OCI-M2 (cell line): Measurements from ENCODE around the gene DHTKD1.
"Not testable (repeated sequence)": the region's sequence is repeated elsewhere in the genome, so short reads cannot be mapped to it uniquely, and the experiment has no call there.

ENCODE experiments used
- DNase-seq: peaks from one replicate; lab custom pipeline; 2025; ENCODE audit not compliant: unreplicated experiment; lab: John Stamatoyannopoulos, UW

DHTKD1 gene

DNA sequence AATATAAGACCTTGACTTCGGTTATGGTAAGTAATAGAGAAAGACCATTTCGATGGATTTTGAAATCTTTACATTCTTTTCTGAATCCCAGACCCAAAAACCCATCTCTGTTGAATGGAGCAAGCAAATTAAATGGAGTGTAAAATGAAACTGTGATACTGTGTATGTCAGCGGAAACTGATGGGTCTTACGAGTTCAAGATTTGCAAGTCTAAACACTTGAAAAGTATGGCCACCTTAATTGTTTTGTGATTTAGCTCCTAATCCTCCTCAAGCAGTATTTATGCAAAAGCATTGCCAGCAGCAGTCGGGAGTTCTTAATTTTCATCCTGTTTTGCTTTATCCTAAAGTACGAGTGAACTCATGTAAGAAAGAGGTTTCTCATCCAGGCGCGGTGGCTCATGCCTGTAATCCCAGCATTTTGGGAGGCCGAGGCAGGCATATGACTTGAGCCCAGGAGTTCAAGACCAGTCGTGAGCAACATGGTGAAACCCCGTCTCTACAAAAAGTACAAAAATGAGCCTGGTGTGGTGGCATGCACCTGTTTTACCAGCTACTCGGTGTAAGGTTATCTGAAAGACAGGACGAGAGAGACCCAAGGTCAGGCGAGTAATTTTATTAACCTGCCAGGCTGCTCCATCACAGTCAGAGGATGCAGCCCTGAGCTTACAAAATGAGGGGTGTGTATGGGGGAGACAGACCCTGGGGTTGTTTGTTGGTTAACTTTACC, 5.8 kb upstream of the DHTKD1 start:
- DNase-seq = no peak

DNA sequence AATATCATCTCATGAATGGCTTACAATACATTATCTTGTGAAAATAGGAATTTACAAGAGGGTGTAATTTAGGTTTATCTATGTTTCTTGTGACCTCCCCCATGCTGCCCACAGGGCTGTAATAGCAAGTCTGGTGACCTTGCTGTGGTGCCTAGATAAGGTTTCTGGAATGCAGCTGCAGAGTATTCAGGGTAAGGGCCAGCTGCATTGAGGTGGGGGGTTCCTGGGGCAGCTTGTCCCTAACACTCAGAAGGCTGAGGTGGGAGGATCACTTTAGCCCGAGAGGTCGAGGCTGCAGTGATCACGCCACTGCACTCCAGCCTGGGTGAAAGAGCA, 5.3 kb upstream of the DHTKD1 start:
- peak; percentile 24 for DNase-seq

DNA sequence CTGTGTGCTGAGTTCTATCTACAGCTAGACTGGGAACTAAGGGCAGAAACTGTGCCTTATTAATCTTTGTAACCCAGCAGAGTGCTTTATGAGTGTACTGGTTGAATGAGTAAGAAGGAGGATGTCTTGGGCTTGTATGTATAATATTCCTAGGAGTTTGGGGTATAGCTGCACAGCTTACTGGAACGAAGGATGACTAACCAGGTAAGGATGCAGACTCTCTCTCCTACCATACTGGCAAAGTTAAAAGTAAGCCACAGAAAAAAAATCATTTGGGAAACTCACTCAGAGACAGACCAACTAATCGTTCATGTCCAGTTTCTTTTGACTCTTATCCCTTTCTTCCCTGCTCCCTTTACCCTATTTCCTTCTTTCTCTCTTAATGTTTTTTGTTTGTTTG, 1.4 kb upstream of the DHTKD1 start:
- no peak for DNase-seq

DNA sequence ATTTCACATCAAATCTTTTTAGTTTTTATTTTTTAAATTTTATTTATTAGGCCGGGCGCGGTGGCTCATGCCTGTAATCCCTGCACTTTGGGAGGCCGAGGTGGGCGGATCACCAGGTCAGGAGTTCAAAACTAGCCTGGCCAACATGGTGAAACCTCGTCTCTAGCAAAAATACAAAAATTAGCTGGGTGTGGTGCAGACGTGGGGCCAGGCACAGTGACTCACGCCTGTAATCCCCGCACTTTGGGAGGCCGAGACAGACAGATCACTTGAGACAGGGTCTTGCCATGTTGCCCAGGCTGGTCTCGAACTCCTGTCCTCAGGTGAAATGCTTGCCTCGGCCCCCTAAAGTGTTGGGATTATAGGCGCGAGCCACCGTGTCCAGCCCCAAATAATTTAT, 2.7 kb downstream of the DHTKD1 start:
- DNase-seq = not testable (repeated sequence)

DNA sequence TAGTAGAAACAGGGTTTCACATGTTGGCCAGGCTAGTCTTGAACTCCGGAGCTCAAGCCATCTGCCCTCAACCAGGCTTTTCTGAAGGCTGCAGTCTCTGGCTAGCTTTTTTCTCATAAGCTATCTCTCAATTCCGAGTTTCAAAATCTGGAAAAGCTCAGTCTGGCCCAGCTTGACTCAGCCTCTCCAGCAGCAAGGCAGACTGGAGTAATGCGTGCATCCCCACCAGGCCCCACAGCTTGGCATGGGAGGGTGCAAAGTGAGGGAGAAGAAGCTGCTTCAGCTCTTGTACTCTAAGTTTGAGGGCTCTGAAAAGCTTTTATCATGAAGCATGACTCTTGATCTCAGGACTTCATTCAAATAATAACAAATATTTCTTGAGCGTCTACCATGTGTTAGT, 4.8 kb downstream of the DHTKD1 start:
- DNase-seq = no peak

DNA sequence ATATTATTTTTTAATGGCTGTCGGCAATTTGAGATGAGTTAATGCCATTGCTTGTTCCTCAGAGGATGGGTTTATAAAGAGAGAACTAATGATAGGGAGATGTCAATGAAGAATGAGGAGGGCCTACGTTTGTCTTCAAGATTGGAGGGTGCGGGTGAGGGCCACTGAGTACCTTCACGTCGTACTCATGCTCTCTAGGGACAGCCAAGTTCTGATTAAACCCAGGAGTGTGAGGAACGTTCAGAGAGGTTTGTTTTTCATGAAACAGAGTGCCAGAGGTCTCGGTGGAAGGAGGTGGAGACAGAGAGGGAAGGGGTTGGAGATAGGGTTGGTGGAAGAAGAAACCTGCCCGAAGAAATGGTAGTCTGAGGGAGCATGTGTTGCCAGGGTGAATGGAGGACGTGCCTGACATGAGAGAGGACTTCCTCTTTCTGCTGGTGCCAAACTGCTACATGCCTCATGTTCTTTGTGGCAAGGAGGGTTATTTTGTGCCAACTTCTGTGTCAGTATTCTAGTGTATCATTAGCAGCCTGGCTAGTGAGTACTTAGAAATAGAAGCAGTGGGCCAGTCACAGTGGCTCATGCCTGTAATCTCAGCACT, 8.9 kb downstream of the DHTKD1 start:
- no peak for DNase-seq

DNA sequence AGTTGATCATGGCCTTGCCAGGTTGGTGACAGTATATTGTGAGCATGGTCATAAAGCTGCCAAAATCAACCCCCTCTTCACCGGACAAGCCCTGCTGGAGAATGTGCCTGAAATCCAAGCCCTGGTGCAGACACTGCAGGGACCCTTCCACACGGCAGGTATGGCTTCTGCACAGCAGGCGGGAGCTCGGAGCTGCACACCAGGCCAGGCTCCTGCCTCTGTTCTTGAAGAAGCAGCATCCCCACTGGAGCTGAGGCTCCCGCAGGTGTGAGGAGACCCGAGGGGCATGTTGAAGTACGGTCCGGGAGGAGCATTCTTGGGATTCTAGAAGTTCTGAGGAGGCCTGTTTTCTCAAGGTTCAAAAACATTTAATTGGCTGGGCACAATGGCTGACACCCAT, 12.7 kb downstream of the DHTKD1 start:
- no peak for DNase-seq

DNA sequence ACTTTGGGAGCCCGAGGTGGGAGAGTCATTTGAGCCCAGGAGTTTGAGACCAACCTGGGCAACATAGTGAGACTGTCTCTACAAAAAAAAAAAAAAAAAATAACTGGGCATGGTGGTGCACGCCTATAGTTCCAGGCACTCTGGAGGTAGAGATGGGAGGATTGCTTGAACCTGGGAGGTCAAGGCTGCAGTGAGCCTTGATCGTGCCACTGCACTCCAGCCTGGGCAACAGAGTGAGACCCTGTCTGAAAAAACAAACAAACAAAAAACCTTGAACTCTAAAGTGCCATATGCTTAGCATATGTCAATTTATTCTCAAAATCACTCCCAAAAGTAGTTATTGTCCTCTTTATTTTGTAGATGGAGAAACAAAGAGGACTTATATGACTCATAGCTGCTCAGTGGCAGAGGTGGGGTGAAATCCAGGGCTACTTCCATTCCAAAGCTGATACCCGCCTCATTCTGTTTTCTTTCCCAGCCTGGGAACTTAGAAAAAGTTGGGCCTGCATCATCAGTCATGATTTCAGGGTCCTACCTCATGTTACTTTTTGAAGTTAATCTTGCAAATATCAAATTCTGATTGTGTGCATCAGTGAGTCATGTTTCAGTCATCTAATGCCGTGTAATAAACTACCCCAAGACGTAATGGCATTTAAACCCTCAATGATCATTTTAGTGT, 13.3 kb downstream of the DHTKD1 start:
- DNase-seq = no peak

DNA sequence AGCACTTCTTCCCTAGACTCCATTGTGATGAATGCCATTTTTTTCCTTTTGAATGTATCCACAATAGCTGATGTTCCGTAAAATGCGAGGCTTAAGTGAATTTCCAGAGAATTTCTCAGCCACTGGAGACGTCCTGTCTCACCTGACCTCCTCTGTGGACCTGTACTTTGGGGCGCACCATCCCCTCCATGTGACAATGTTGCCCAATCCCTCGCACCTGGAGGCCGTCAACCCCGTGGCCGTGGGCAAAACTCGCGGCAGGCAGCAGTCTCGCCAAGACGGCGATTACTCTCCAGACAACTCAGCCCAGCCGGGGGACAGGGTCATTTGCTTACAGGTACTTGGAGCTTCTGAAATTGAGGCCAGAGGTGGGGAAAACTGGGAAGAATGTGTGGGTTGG, 20.2 kb downstream of the DHTKD1 start:
- no peak for DNase-seq

DNA sequence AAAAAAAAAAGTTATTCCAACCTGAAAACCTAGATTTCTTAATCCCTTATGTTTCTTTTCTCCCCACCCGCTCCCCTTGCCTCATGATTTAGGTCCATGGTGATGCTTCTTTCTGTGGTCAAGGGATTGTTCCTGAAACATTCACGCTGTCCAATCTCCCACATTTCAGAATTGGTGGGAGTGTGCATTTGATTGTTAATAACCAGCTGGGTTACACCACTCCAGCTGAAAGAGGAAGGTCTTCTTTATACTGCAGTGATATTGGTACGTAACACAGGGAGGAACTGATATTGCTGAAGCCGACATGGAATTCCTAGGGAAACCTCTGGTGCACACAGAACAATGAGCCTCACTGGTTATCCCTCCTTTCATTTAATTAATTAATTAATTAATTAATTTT, 22.7 kb downstream of the DHTKD1 start:
- DNase-seq = no peak

DNA sequence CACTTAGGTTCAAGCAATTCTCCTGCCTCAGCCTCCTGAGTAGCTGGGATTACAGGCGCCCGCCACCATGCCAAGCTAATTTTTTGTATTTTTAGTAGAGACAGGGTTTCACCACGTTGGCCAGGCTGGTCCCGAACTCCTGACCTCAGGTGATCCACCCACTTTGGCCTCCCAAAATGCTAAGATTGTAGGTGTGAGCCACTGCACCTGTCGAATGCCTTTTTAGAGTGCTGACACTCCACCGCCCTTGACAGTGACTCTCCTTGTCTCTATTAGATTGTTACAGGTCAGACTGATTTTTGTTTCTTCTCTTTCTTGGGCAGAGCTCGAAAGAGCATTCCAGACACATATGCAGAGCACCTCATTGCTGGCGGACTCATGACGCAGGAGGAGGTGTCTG, 28.6 kb downstream of the DHTKD1 start:
- not testable (repeated sequence) for DNase-seq

DNA sequence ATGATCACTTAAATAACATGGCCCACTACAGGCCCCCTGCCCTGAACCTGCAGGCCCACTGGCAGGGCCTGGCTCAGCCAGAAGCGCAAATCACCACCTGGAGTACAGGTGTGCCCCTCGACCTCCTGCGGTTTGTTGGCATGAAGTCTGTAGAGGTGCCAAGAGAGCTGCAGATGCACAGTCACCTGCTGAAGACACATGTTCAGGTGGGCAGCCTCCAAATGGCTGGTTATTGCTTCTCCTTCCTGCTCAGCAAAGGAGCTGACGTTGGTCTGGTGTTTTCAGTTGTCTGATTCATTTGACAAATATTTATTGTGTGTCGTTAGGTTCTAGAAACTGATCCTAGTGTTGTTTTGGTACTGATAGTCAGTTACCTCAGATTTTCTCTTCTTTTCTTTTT, 29.0 kb downstream of the DHTKD1 start:
- no peak for DNase-seq

DNA sequence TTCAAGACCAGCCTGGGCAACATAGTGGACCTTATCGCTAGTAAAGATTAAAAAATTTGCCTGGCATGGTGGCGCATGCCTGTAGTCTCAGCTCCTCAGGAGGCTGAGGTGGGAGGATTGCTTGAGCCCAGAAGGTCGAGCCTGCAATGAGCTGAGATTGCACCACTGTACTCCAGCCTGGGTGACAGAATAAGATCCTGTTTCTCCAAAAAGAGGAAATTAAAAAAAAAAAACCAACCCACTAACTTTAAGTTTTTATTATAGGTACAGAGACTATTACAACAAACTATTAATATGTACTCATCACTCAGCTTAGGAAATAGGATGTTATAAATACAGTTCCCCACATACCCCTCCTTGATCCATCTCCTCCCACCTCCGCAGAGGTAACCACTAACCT, 30.2 kb downstream of the DHTKD1 start:
- no peak for DNase-seq

DNA sequence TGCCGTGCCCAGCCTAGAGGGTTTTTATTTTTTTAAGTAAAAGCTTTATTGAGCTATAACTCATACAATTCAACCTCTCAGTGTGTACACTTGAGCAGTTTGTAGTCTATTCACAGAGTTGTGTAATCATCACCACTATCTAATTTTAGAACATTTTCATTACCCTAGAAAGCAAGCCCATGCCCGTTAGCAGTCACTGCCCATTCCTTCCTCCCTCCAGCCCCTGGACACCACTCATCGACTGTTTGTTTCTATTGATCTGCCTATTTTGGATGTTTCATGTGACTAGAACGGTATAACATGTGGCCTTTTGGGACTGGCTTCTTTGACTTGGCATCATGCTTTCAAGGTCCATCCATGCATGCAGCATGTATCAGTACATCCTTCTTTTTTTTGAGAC, 35.0 kb downstream of the DHTKD1 start:
- no peak for DNase-seq

DNA sequence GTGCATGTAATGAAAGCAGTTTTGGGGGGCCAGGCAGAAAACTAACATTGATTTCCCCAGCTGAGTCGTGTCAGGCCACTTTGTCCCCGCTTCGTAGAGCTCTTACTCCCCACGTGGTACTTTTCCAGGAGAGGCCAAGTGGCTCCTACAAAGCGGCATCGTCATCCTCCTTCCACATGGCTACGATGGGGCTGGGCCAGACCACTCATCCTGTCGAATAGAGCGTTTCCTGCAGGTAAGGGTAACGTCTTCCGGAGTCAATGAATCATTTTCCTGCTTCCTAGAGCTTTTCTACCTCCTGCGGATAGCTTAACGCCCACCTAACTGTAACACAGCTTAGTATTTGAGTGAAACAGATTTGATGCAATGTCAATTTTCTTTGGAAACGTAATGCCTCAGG, 39.0 kb downstream of the DHTKD1 start:
- no peak for DNase-seq

DNA sequence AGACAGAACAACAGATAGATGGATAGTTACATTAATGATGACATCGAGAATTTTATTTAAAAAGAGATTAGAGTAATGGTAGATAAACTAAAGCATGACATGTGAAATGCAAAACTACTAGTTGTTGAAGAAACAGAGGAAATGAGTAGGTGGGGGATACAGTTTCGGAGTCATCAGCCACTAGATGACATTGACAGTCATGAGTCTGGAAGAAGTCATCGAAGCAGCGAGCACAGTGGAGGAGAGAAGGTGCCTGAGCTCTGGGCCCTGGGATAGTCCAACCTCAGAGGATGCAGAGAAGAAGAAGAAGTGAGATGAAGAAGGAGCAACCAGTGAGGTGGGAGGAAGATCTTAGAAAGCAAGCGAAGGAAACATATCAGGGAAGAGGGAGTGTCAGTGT, 40.5 kb downstream of the DHTKD1 start:
- DNase-seq = no peak

DNA sequence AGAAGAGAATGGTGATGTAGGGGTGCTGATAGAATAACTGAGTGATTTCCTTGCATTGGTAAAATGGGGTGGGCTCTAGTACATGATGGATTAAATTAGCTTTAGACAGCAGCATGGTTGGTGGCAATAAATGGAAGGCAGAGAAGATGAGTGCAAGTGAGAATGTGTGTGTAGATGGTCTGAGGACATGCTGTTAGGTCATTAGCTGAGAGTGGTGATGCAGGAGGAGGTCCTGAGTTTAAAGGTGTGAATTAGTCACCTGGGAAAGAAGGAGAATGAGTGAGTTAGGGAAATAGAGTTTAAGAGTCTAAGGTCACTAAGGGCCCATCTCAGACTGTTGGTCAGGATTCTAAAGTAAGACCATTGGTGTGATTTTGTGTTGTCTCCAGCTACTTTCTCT, 42.8 kb downstream of the DHTKD1 start:
- no peak for DNase-seq

DNA sequence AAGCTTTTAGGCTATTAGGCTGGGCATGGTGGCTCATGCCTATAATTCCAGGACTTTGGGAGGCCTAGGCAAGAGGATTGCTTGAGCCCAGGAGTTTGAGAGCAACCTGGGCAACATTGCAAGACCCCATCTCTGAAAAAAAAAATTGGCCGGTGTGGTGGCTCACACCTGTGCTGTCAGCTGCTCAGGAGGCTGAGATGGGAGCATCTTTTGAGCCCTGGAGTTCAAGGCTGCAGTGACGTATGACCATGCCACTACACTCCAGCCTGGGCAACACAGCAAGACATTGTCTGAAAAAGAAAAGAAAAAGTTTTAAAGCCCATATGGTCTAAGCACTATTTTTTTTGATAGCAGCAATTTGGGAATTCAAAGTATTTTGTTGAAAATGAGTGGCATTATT, 44.9 kb downstream of the DHTKD1 start:
- no peak for DNase-seq

DNA sequence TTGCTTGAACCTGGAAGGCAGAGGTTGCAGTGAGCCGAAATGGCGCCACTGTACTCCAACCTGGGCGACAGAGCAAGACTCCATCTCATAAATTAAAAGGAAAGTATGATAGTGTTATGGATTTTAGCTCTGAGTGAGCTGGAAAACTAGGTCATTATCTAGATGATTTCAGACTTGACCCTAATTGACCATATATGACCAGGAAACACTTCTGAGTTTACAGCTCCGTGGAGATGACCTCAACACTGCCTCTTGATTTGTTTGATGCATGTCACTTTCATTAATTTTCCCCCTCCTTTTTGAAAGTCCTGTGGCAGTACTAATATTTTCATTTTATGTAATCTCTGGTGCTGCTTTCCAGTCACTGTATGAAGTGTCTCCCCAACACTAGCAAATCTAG, 52.9 kb downstream of the DHTKD1 start:
- DNase-seq = no peak

DNA sequence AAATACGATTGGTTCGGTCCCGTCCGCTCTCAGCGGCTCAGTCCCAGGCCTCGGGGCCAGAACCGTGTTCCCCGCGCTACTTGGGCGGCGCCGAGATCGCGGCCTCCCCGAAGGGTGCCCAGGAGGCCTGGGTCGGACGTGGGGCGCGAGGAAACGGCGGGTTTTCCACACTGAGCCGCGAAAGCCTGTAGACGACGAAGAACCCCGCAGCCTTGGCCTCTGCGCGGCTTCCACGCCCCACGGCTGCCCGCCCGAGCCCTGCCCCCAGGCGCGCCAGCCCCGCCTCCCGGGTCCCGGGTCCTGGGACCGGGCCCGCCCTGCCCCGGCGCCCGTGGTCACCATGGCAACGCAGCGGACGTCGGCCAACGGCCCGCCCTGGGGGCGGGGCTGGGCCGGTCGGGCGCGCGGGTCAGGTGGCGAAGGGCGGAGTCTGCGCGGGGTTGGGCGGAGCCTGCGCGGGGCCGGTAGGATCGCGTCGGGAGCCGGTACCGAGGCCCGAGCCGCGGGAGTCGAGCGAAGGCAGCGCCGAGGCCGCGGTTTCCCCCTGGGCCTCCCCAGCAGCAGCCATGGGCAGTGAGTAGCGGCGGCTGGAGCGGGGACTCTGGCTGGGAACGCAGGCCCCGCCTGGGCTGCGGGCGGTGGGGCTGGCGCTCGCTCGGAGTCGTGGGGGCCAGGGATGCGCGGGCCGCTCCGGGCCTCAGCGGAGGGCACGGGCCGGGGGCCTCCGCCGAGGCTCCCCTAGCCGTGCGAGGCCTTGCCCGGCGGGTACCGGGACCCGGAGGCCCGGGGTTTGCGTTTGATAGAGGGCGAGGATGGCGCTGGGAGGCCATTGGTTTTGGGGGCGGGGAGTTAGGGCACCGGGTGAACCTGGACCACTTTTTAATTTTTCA, 60.7 kb downstream of the DHTKD1 start, which contains the start of gene SEC61A2:
Gene SEC61A2 (plus strand): TSS at position 456 of the 890 bp plus-strand sequence. CDS start 111 bp downstream, at position 567.
- peak; percentile 30 for DNase-seq

DNA sequence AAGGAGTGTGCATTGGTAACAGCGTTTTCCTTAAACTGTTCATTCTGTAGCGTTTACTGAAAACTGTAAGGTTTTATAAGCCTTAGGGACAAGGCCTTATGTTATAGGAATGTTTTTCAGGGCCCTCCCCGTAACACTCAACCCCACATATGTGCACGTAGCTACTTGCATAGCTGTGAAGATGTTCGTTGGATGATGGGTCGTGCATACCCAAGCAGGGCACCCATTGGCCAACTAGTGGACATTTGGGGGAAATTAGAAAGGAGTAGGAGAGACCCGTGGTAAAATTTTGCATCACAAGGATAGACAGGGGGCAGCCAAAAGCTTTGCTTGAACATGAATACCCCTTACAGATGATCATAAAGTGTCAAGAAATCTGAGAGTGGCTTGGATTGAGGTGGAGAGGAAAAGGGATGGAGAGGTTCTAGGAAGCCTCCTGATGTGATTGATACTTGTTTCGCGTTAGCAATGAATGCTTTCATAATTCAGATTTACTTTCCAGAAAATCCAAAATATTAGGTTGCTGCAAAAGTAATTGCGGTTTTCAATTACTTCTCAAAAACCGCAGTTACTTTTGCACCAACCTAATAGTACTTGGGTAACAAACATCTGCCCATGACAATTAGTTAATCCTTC, 61.6 kb downstream of the DHTKD1 start:
- no peak for DNase-seq
